ENCODE results near the gene PLD1. TPM values are rescaled to one million over a fixed set of nuclear protein-coding genes. Genes with fewer than 3 reads are reported as not detected.

The PLD1 gene
- total and polyA plus RNA-seq, 4 donors, result 3.1 to 31.1 (median 12.2) TPM

- Histone ChIP-seq H3K9me3 (ENCODE audit: control insufficient read depth in 4 of 4, insufficient read depth in 3 of 4, low read length in 3 of 4) (no peaks in the 10 kb centered on the region), H3K9ac (ENCODE audit: insufficient read depth in 1 of 2, low read length in 2 of 2) (no peak overlapping the region), H3K27me3 (ENCODE audit: control insufficient read depth in 3 of 3, insufficient read depth in 3 of 3, low read length in 2 of 3) (peaks cover 0 to 29% (median 0%) of the 10 kb centered on the region in 3 donors), H3K27ac (ENCODE audit: low read depth in 1 of 2, low read length in 1 of 2) (no peak overlapping the region), H3K4me3 (no peak overlapping the region), H3K36me3 (ENCODE audit: control insufficient read depth in 4 of 4, insufficient read depth in 4 of 4, low read length in 4 of 4) (no peaks in the 10 kb centered on the region), H3K4me1 (ENCODE audit: control insufficient read depth in 5 of 5, insufficient read depth in 5 of 5, low read length in 5 of 5) (peaks cover 0 to 26% (median 0%) of the 10 kb centered on the region in 5 donors)
- no peak for ATAC-seq (ENCODE audit: insufficient read depth, low FRiP score)
- TF ChIP-seq CTCF (IDR thresholded peaks at IDR 0.05; ENCODE audit: control extremely low read depth, extremely low read depth), result no peak
- DNase-seq, result no peak
- 90 to 95% methylated on average over 3 of the region's 3 CpGs for WGBS, 2 donors
Observed at GRCh38 chr3:171758109-171758508, 52.2 kb downstream of the PLD1 start.

GRCh38 chr3:171757361-171758034 lies 52.8 kb downstream of the PLD1 start:
- ATAC-seq (ENCODE audit: insufficient read depth, low FRiP score) (no peak), DNase-seq (no peak)
- H3K27me3 ChIP-seq (ENCODE audit: control insufficient read depth in 3 of 3, insufficient read depth in 3 of 3, low read length in 2 of 3), result peaks cover 0 to 29% (median 0%) of the 10 kb centered on the region in 3 donors
- no peaks in the 10 kb centered on the region for H3K9me3 ChIP-seq (ENCODE audit: control insufficient read depth in 4 of 4, insufficient read depth in 3 of 4, low read length in 3 of 4)
- no peak overlapping the region for H3K9ac ChIP-seq (ENCODE audit: insufficient read depth in 1 of 2, low read length in 2 of 2)
- no peak for TF ChIP-seq CTCF (IDR thresholded peaks at IDR 0.05; ENCODE audit: control extremely low read depth, extremely low read depth)
- WGBS, 2 donors, result 91 to 95% methylated on average over 4 of the region's 4 CpGs
- no peaks in the 10 kb centered on the region for H3K36me3 ChIP-seq (ENCODE audit: control insufficient read depth in 4 of 4, insufficient read depth in 4 of 4, low read length in 4 of 4)
- peak overlapping the region in 1 of 2 donors; percentile 6 for H3K27ac ChIP-seq (ENCODE audit: low read depth in 1 of 2, low read length in 1 of 2)
- H3K4me3 ChIP-seq, result no peak overlapping the region
- H3K4me1 ChIP-seq (ENCODE audit: control insufficient read depth in 5 of 5, insufficient read depth in 5 of 5, low read length in 5 of 5), result peaks cover 0 to 27% (median 0%) of the 10 kb centered on the region in 5 donors

- no peak for TF ChIP-seq CTCF (IDR thresholded peaks at IDR 0.05; ENCODE audit: control extremely low read depth, extremely low read depth)
- Histone ChIP-seq H3K36me3 (ENCODE audit: control insufficient read depth in 4 of 4, insufficient read depth in 4 of 4, low read length in 4 of 4) (no peaks in the 10 kb centered on the region), H3K27ac (ENCODE audit: low read depth in 1 of 2, low read length in 1 of 2) (no peak overlapping the region), H3K27me3 (ENCODE audit: control insufficient read depth in 3 of 3, insufficient read depth in 3 of 3, low read length in 2 of 3) (peaks cover 0 to 30% (median 0%) of the 10 kb centered on the region in 3 donors), H3K4me3 (no peak overlapping the region), H3K4me1 (ENCODE audit: control insufficient read depth in 5 of 5, insufficient read depth in 5 of 5, low read length in 5 of 5) (peaks cover 0 to 27% (median 0%) of the 10 kb centered on the region in 5 donors), H3K9ac (ENCODE audit: insufficient read depth in 1 of 2, low read length in 2 of 2) (no peak overlapping the region), H3K9me3 (ENCODE audit: control insufficient read depth in 4 of 4, insufficient read depth in 3 of 4, low read length in 3 of 4) (no peaks in the 10 kb centered on the region)
- ATAC-seq (ENCODE audit: insufficient read depth, low FRiP score), result no peak
- WGBS, 2 donors, result 97 to 100% methylated on average over 1 of the region's 1 CpG
- no peak for DNase-seq
Observed at GRCh38 chr3:171755656-171756055, 54.6 kb downstream of the PLD1 start.
